Measurements from ENCODE around the gene P2RY13.

Gene P2RY13

GRCh38 chr3:151329363-151329762 lies at the start of gene P2RY13:
Gene P2RY13 (minus strand): TSS chr3:151329549. CDS start chr3:151329528, 21 bp downstream.
- H3K27ac ChIP-seq (ENCODE audit: low read length), result no peak within 1 kb of the TSS
- H3K9me3 ChIP-seq (ENCODE audit: insufficient read depth, low read depth, low read length), result no peaks in the 10 kb centered on the region
- H3K4me1 ChIP-seq (ENCODE audit: insufficient read depth, low read length), result no peaks in the 10 kb centered on the region
- H3K9ac ChIP-seq (ENCODE audit: low read depth, low read length), result no peak within 1 kb of the TSS
- H3K27me3 ChIP-seq (ENCODE audit: insufficient read depth, low read length), result no peaks in the 10 kb centered on the region
- H3K4me3 ChIP-seq (ENCODE audit: low read length), result no peak within 1 kb of the TSS
- no peaks in the 10 kb centered on the region for H3K36me3 ChIP-seq (ENCODE audit: insufficient read depth, low read depth, low read length)

- Histone ChIP-seq H3K9ac (ENCODE audit: low read depth, low read length) (no peak overlapping the region), H3K27ac (ENCODE audit: low read length) (no peak overlapping the region), H3K9me3 (ENCODE audit: insufficient read depth, low read depth, low read length) (no peaks in the 10 kb centered on the region), H3K36me3 (ENCODE audit: insufficient read depth, low read depth, low read length) (peaks cover 26% of the 10 kb centered on the region), H3K4me3 (ENCODE audit: low read length) (no peak overlapping the region), H3K4me1 (ENCODE audit: insufficient read depth, low read length) (no peaks in the 10 kb centered on the region), H3K27me3 (ENCODE audit: insufficient read depth, low read length) (no peaks in the 10 kb centered on the region)
Measured at GRCh38 chr3:151377768-151378385, 48.5 kb upstream of the P2RY13 start.

- Histone ChIP-seq H3K9ac (ENCODE audit: low read depth, low read length) (no peak overlapping the region), H3K27ac (ENCODE audit: low read length) (no peak overlapping the region), H3K4me1 (ENCODE audit: insufficient read depth, low read length) (no peaks in the 10 kb centered on the region; the same call in 1 of the 2 replicates), H3K9me3 (ENCODE audit: insufficient read depth, low read depth, low read length) (no peaks in the 10 kb centered on the region), H3K27me3 (ENCODE audit: insufficient read depth, low read length) (no peaks in the 10 kb centered on the region), H3K4me3 (ENCODE audit: low read length) (no peak overlapping the region), H3K36me3 (ENCODE audit: insufficient read depth, low read depth, low read length) (peaks cover 18% of the 10 kb centered on the region; the same call in 1 of the 2 replicates)
Measured at GRCh38 chr3:151372063-151372820, 42.9 kb upstream of the P2RY13 start.

- peaks cover 4% of the 10 kb centered on the region; the same call in 1 of the 2 replicates for H3K4me1 ChIP-seq (ENCODE audit: insufficient read depth, low read length)
- no peak overlapping the region for H3K27ac ChIP-seq (ENCODE audit: low read length)
- no peaks in the 10 kb centered on the region for H3K27me3 ChIP-seq (ENCODE audit: insufficient read depth, low read length)
- no peaks in the 10 kb centered on the region for H3K9me3 ChIP-seq (ENCODE audit: insufficient read depth, low read depth, low read length)
- peaks cover 18% of the 10 kb centered on the region; the same call in 1 of the 2 replicates for H3K36me3 ChIP-seq (ENCODE audit: insufficient read depth, low read depth, low read length)
- H3K4me3 ChIP-seq (ENCODE audit: low read length), result no peak overlapping the region
- H3K9ac ChIP-seq (ENCODE audit: low read depth, low read length), result no peak overlapping the region
Measured at GRCh38 chr3:151371526-151371925, 42.2 kb upstream of the P2RY13 start.

- Histone ChIP-seq H3K4me3 (ENCODE audit: low read length) (no peak overlapping the region), H3K9me3 (ENCODE audit: insufficient read depth, low read depth, low read length) (no peaks in the 10 kb centered on the region), H3K9ac (ENCODE audit: low read depth, low read length) (no peak overlapping the region), H3K27ac (ENCODE audit: low read length) (no peak overlapping the region), H3K4me1 (ENCODE audit: insufficient read depth, low read length) (peaks cover 15% of the 10 kb centered on the region; the same call in 1 of the 2 replicates), H3K36me3 (ENCODE audit: insufficient read depth, low read depth, low read length) (peaks cover 14% of the 10 kb centered on the region; the same call in 1 of the 2 replicates), H3K27me3 (ENCODE audit: insufficient read depth, low read length) (no peaks in the 10 kb centered on the region)
Measured at GRCh38 chr3:151367448-151367847, 38.1 kb upstream of the P2RY13 start.

GRCh38 chr3:151366993-151367392 lies 37.6 kb upstream of the P2RY13 start:
- Histone ChIP-seq H3K9ac (ENCODE audit: low read depth, low read length) (no peak overlapping the region), H3K27ac (ENCODE audit: low read length) (no peak overlapping the region), H3K9me3 (ENCODE audit: insufficient read depth, low read depth, low read length) (no peaks in the 10 kb centered on the region), H3K4me3 (ENCODE audit: low read length) (no peak overlapping the region), H3K36me3 (ENCODE audit: insufficient read depth, low read depth, low read length) (peaks cover 13% of the 10 kb centered on the region; the same call in 1 of the 2 replicates), H3K27me3 (ENCODE audit: insufficient read depth, low read length) (no peaks in the 10 kb centered on the region), H3K4me1 (ENCODE audit: insufficient read depth, low read length) (peaks cover 15% of the 10 kb centered on the region; the same call in 1 of the 2 replicates)

GRCh38 chr3:151362751-151363174 lies 33.4 kb upstream of the P2RY13 start:
- H3K4me1 ChIP-seq (ENCODE audit: insufficient read depth, low read length), result peaks cover 15% of the 10 kb centered on the region; the same call in 1 of the 2 replicates
- no peak overlapping the region for H3K9ac ChIP-seq (ENCODE audit: low read depth, low read length)
- no peak overlapping the region for H3K27ac ChIP-seq (ENCODE audit: low read length)

GRCh38 chr3:151357463-151357850 lies 28.1 kb upstream of the P2RY13 start:
- Histone ChIP-seq H3K27ac (ENCODE audit: low read length) (no peak overlapping the region), H3K4me1 (ENCODE audit: insufficient read depth, low read length) (no peaks in the 10 kb centered on the region), H3K36me3 (ENCODE audit: insufficient read depth, low read depth, low read length) (peaks cover 22% of the 10 kb centered on the region)

More at GRCh38 chr3:151362751-151363174, 33.4 kb upstream of the P2RY13 start:
- H3K27me3 ChIP-seq (ENCODE audit: insufficient read depth, low read length), result no peaks in the 10 kb centered on the region
- H3K36me3 ChIP-seq (ENCODE audit: insufficient read depth, low read depth, low read length), result peaks cover 7% of the 10 kb centered on the region
- no peaks in the 10 kb centered on the region for H3K9me3 ChIP-seq (ENCODE audit: insufficient read depth, low read depth, low read length)
- no peak overlapping the region for H3K4me3 ChIP-seq (ENCODE audit: low read length)

GRCh38 chr3:151356794-151357462 lies 27.6 kb upstream of the P2RY13 start:
- Histone ChIP-seq H3K27ac (ENCODE audit: low read length) (no peak overlapping the region), H3K4me3 (ENCODE audit: low read length) (no peak overlapping the region), H3K9ac (ENCODE audit: low read depth, low read length) (no peak overlapping the region), H3K36me3 (ENCODE audit: insufficient read depth, low read depth, low read length) (peaks cover 19% of the 10 kb centered on the region), H3K9me3 (ENCODE audit: insufficient read depth, low read depth, low read length) (no peaks in the 10 kb centered on the region), H3K4me1 (ENCODE audit: insufficient read depth, low read length) (no peaks in the 10 kb centered on the region), H3K27me3 (ENCODE audit: insufficient read depth, low read length) (no peaks in the 10 kb centered on the region)

More at GRCh38 chr3:151357463-151357850, 28.1 kb upstream of the P2RY13 start:
- no peaks in the 10 kb centered on the region for H3K9me3 ChIP-seq (ENCODE audit: insufficient read depth, low read depth, low read length)
- H3K4me3 ChIP-seq (ENCODE audit: low read length), result no peak overlapping the region
- H3K9ac ChIP-seq (ENCODE audit: low read depth, low read length), result no peak overlapping the region
- H3K27me3 ChIP-seq (ENCODE audit: insufficient read depth, low read length), result no peaks in the 10 kb centered on the region

GRCh38 chr3:151351648-151352047 lies 22.3 kb upstream of the P2RY13 start:
- Histone ChIP-seq H3K9ac (ENCODE audit: low read depth, low read length) (no peak overlapping the region), H3K27ac (ENCODE audit: low read length) (no peak overlapping the region)

GRCh38 chr3:151351219-151351618 lies 21.9 kb upstream of the P2RY13 start:
- H3K4me1 ChIP-seq (ENCODE audit: insufficient read depth, low read length), result peaks cover 34% of the 10 kb centered on the region

More at GRCh38 chr3:151351648-151352047, 22.3 kb upstream of the P2RY13 start:
- no peaks in the 10 kb centered on the region for H3K9me3 ChIP-seq (ENCODE audit: insufficient read depth, low read depth, low read length)
- no peaks in the 10 kb centered on the region for H3K27me3 ChIP-seq (ENCODE audit: insufficient read depth, low read length)
- H3K4me1 ChIP-seq (ENCODE audit: insufficient read depth, low read length), result peaks cover 34% of the 10 kb centered on the region
- H3K4me3 ChIP-seq (ENCODE audit: low read length), result no peak overlapping the region
- peaks cover 10% of the 10 kb centered on the region; the same call in 1 of the 2 replicates for H3K36me3 ChIP-seq (ENCODE audit: insufficient read depth, low read depth, low read length)

More at GRCh38 chr3:151351219-151351618, 21.9 kb upstream of the P2RY13 start:
- Histone ChIP-seq H3K27me3 (ENCODE audit: insufficient read depth, low read length) (no peaks in the 10 kb centered on the region), H3K9me3 (ENCODE audit: insufficient read depth, low read depth, low read length) (no peaks in the 10 kb centered on the region), H3K36me3 (ENCODE audit: insufficient read depth, low read depth, low read length) (peaks cover 10% of the 10 kb centered on the region; the same call in 1 of the 2 replicates), H3K4me3 (ENCODE audit: low read length) (no peak overlapping the region), H3K9ac (ENCODE audit: low read depth, low read length) (no peak overlapping the region), H3K27ac (ENCODE audit: low read length) (no peak overlapping the region)
